ENCODE data around the gene LRBA.

Gene LRBA

DNA sequence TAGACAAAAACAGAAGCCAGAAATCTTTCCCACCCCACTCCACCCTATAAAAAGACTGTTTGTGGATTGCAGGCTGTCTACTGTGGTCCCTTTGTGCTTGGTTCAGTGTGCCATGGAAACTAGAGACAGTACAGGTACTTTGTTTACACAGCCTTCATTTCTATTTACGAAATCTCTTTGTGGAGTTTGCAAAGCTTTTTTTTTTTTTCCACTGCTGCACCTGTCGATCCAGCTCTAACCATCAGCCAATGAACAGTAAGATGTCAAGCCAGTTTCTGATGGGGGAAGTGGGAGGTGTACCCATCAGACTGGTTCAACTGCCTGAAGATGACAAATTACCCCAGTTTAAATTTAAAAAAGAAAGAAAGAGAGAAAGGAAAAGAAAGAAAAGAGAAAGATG, 20.2 kb upstream of the LRBA start:
- Histone ChIP-seq H3K4me1 (ENCODE audit: low read length) (no peaks in the 10 kb centered on the region), H3K9ac (ENCODE audit: low read length) (no peak overlapping the region), H3K9me2 (replicated peaks; ENCODE audit: insufficient read depth, low read length) (no peaks in the 10 kb centered on the region), H3K79me2 (ENCODE audit: low read length) (no peaks in the 10 kb centered on the region), H3K27me3 (replicated peaks; ENCODE audit: insufficient read depth, low read length) (no peaks in the 10 kb centered on the region), H3F3A (ENCODE audit: insufficient read depth, low read length) (no peaks in the 10 kb centered on the region), H3K4me3 (ENCODE audit: low read length) (no peak overlapping the region), H3K27ac (ENCODE audit: low read length) (no peak overlapping the region), H4K20me1 (ENCODE audit: insufficient read depth, low read length) (no peaks in the 10 kb centered on the region), H3K4me2 (ENCODE audit: low read depth, low read length) (no peak overlapping the region), H2AFZ (ENCODE audit: low read length) (no peak overlapping the region), H3K36me3 (replicated peaks; ENCODE audit: insufficient read depth, low read length) (no peaks in the 10 kb centered on the region), H3K9me3 (replicated peaks; ENCODE audit: insufficient read depth, low read length) (no peaks in the 10 kb centered on the region)
- TF ChIP-seq EZH2phosphoT487 (IDR thresholded peaks at IDR 0.05; ENCODE audit: low read length) (no peak), EZH2 (optimal IDR thresholded peaks at IDR 0.05; ENCODE audit: low read depth, low read length) (no peak), CTCF (IDR thresholded peaks at IDR 0.05; ENCODE audit: low read length) (no peak)
- no peak for DNase-seq

GRCh38 chr4:151034829-151035228, 19.7 kb upstream of the LRBA start:
- no peaks in the 10 kb centered on the region for H3K4me1 ChIP-seq (ENCODE audit: low read length)
- H3K9me2 ChIP-seq (replicated peaks; ENCODE audit: insufficient read depth, low read length): no peaks in the 10 kb centered on the region
- no peak for DNase-seq
- H3F3A ChIP-seq (ENCODE audit: insufficient read depth, low read length): no peaks in the 10 kb centered on the region
- no peak overlapping the region for H3K4me2 ChIP-seq (ENCODE audit: low read depth, low read length)
- no peak overlapping the region for H3K9ac ChIP-seq (ENCODE audit: low read length)
- no peaks in the 10 kb centered on the region for H3K36me3 ChIP-seq (replicated peaks; ENCODE audit: insufficient read depth, low read length)
- H3K9me3 ChIP-seq (replicated peaks; ENCODE audit: insufficient read depth, low read length): no peaks in the 10 kb centered on the region
- no peaks in the 10 kb centered on the region for H3K79me2 ChIP-seq (ENCODE audit: low read length)
- H4K20me1 ChIP-seq (ENCODE audit: insufficient read depth, low read length): no peaks in the 10 kb centered on the region
- no peaks in the 10 kb centered on the region for H3K27me3 ChIP-seq (replicated peaks; ENCODE audit: insufficient read depth, low read length)
- TF ChIP-seq CTCF (IDR thresholded peaks at IDR 0.05; ENCODE audit: low read length) (no peak), EZH2 (optimal IDR thresholded peaks at IDR 0.05; ENCODE audit: low read depth, low read length) (no peak), EZH2phosphoT487 (IDR thresholded peaks at IDR 0.05; ENCODE audit: low read length) (no peak)
- H3K27ac ChIP-seq (ENCODE audit: low read length): no peak overlapping the region
- no peak overlapping the region for H2AFZ ChIP-seq (ENCODE audit: low read length)
- H3K4me3 ChIP-seq (ENCODE audit: low read length): no peak overlapping the region

- no peak overlapping the region for H3K4me2 ChIP-seq (ENCODE audit: low read depth, low read length)
- no peak overlapping the region for H3K9ac ChIP-seq (ENCODE audit: low read length)
- no peaks in the 10 kb centered on the region for H3K4me1 ChIP-seq (ENCODE audit: low read length)
- DNase-seq: no peak
- no peaks in the 10 kb centered on the region for H3K79me2 ChIP-seq (ENCODE audit: low read length)
- TF ChIP-seq CTCF (IDR thresholded peaks at IDR 0.05; ENCODE audit: low read length) (no peak), EZH2 (optimal IDR thresholded peaks at IDR 0.05; ENCODE audit: low read depth, low read length) (no peak), EZH2phosphoT487 (IDR thresholded peaks at IDR 0.05; ENCODE audit: low read length) (no peak)
- no peaks in the 10 kb centered on the region for H4K20me1 ChIP-seq (ENCODE audit: insufficient read depth, low read length)
- H3K27me3 ChIP-seq (replicated peaks; ENCODE audit: insufficient read depth, low read length): no peaks in the 10 kb centered on the region
- no peak overlapping the region for H2AFZ ChIP-seq (ENCODE audit: low read length)
- H3K9me2 ChIP-seq (replicated peaks; ENCODE audit: insufficient read depth, low read length): no peaks in the 10 kb centered on the region
- H3K36me3 ChIP-seq (replicated peaks; ENCODE audit: insufficient read depth, low read length): no peaks in the 10 kb centered on the region
- no peaks in the 10 kb centered on the region for H3K9me3 ChIP-seq (replicated peaks; ENCODE audit: insufficient read depth, low read length)
- H3F3A ChIP-seq (ENCODE audit: insufficient read depth, low read length): no peaks in the 10 kb centered on the region
- H3K4me3 ChIP-seq (ENCODE audit: low read length): no peak overlapping the region
- no peak overlapping the region for H3K27ac ChIP-seq (ENCODE audit: low read length)
These were observed 16.9 kb upstream of the LRBA start for GRCh38 chr4:151031831-151032605.

Data from MM.1S (cell line).